Adrenal gland (tissue), 5 donors: ENCODE measurements around the gene DTD1.

Experiments used
- POLR2A ChIP-seq, 2 donors: fragments of 450-650 bp; IDR thresholded peaks; one replicate each; pipeline ENCODE4 v1.6.1; 2017; ENCODE audit warnings: antibody characterized with exemption in 2 of 2, mild to moderate bottlenecking in 2 of 2, moderate library complexity in 1 of 2
- TF ChIP-seq, protein P1 (sequence below), 6 experiments: fragments of 450-650 bp in 4 of 6; fragments of 200-600 bp in 2 of 6; sonication (generic) in 1 of 6; IDR thresholded peaks; 1 replicate in 5 of 6; 2 replicates in 1 of 6; pipeline versions ENCODE4 v1.5.1 to v1.8.0; 2016 to 2021; ENCODE audit warnings: antibody characterized with exemption in 6 of 6, mild to moderate bottlenecking in 2 of 6, moderate library complexity in 1 of 6
- donor health status: DM: no; HTN: no; CAD: no.

DNA sequence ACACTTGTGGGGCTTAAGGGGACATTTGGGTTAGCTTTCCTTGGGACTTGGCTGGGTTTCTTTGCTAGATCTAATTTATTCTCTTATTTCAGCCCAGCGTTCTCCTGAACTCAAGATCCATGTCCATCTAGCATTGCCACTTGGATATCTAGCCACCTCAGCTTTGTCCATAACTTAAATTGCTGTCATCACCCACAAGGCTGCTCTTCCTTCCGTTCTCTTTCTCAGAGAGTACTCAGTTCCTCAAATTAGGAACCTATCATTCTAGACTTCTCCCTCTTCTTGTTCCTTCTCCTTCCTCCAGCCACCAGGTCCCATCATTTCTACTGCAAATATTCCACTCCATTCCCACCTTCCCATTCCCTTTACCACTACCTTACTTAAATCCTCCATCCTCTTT, 16.3 kb upstream of the DTD1 start:
- TF ChIP-seq, protein P1, sequence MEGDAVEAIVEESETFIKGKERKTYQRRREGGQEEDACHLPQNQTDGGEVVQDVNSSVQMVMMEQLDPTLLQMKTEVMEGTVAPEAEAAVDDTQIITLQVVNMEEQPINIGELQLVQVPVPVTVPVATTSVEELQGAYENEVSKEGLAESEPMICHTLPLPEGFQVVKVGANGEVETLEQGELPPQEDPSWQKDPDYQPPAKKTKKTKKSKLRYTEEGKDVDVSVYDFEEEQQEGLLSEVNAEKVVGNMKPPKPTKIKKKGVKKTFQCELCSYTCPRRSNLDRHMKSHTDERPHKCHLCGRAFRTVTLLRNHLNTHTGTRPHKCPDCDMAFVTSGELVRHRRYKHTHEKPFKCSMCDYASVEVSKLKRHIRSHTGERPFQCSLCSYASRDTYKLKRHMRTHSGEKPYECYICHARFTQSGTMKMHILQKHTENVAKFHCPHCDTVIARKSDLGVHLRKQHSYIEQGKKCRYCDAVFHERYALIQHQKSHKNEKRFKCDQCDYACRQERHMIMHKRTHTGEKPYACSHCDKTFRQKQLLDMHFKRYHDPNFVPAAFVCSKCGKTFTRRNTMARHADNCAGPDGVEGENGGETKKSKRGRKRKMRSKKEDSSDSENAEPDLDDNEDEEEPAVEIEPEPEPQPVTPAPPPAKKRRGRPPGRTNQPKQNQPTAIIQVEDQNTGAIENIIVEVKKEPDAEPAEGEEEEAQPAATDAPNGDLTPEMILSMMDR (IDR thresholded peaks at IDR 0.05): no peak
- TF ChIP-seq POLR2A (IDR thresholded peaks at IDR 0.05): no peak
